GM19193 (cell line): ENCODE data around the gene DNAJB1.
A peak's percentile ranks its signal among the peaks of the same experiment; 100 is the strongest.

Experiments used
- POLR2A ChIP-seq: IDR thresholded peaks from 4 replicates; pipeline ENCODE4 v1.6.1; 2011; ENCODE audit not compliant: insufficient read depth, insufficient read length; ENCODE audit errors: extremely low read depth

The DNAJB1 gene

DNA sequence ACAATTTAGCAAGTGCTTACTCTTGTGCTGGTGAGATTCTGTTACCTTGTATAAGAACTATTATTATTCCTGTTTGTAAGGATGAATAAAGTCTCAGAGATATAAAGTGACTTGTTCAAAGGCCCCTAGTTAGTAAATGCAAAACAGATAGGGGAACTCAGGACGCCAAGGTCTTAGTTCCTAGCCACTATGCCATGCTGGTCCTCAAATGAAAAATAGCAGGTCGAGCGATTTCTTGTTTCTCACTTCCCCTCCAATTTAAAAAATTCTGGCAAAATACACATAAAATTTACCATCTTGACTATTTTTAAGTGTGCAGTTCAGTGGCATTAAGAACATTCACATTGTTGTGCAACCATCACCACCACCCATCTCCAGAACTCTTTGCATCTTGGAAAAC lies 12.3 kb upstream of the DNAJB1 start:
- TF ChIP-seq POLR2A, result no peak

DNA sequence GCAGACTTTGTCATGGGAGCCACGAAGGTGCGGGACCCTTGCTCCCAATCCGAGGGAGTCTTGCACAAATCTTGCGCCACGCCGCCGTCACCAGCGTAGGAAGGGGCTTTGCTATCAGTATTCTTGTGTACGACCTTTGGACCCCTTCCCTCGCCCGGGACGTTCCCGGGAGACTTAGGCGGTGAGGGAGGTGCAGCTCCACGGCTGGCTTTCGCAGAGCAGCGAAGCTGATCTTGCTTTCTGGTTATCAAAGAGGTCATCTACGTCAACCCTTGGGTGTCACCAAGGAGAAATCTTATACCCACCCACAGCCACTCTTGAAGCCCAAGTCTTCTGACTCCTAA lies 11.8 kb upstream of the DNAJB1 start:
- TF ChIP-seq POLR2A, result no peak

DNA sequence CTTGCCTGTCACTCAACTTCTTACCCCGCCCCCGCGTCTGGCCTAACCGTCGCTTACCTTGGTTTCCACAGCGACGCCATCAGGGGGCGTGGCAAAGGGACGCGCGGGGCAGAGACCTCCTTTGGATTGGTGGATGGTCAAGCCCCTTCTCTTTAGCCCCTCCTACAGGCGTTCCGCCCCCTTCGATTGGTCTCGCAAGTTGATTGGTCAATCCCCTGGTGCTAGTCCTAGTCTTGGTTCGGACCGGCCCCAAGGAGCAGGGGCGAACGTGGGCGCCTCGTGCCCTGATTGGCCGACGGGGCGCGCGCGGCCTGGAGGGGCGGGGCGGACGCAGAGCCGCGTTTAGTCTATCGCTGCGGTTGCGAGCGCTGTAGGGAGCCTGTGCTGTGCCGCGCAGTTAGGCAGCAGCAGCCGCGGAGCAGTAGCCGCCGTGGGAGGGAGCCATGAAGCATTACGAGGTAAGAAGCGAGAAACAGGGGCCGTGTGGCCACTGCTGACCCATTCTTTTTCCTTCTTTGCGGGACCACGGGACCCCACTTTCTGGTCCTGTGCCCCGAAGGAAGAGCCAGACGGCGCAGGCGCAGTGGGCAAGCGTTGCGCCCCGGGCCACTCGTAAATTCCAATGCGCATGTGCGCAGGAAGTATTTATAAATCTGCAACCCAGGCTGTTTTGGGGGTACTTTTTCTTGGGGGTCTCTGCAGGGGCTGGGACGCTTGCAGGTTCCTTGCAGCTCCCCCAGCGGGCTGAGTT lies 11.2 kb upstream of the DNAJB1 start, which contains the start of gene TECR:
TECR (plus strand) TSS at position 341 of the 751 bp plus-strand sequence; CDS start at position 444, 103 bp downstream.
- peak; percentile 97 for TF ChIP-seq POLR2A

DNA sequence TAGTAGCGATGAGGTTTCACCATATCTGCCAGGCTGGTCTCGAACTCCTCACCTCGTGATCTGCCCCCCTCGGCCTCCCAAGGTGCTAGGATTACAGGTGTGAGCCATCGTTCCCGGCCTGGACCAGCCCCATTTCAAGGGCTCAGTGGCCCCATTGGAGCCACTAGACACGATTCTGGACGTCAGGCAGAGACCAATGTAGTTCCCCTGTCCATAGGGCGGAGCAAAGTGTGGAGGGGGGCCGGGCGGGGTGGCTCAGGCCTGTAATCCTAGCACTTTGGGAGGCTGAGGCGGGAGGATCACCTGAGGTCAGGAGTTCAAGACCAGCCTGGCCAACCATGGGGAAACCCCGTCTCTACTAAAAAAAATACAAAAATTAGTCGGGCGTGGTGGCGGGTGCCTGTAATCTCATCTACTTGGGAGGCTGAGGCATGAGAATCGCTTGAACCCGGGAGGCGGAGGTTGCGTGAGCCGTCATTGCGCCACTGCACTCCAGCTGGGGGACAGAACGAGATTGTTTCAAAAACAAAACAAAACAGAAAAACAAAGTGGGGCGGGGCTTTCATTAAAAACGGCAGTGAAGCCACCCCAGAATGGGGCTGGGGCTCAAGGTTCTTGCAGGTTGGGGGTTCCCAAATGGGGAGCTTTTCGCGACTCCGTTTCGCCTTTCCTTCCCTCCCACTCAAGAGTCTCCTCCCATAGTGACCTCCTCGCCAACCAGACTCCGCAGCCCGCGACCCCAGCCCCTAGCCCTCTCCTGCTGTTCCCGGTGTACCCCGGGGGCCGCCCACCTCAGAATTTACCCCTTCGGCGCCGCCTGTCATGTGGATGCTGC lies 10.4 kb upstream of the DNAJB1 start:
- no peak for TF ChIP-seq POLR2A

DNA sequence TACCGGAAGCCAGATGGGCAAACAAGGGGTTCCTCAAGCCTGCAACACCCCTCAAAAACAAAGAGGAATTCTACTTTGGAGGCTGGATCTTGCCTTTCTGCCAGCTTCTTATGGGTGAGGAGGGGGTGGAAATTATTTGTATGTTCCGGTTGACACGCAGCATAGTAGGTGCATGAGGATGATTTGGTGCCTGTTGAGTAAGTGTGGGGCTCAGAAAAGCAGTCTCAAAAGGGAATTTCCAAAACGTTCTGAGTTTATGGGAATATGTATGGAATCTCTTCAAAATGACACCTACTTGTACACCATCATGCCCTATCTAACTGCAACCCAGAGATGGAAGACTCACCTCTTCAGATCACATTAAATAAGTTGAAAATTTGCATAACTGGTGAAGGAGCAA lies 8.2 kb upstream of the DNAJB1 start:
- TF ChIP-seq POLR2A, result no peak

DNA sequence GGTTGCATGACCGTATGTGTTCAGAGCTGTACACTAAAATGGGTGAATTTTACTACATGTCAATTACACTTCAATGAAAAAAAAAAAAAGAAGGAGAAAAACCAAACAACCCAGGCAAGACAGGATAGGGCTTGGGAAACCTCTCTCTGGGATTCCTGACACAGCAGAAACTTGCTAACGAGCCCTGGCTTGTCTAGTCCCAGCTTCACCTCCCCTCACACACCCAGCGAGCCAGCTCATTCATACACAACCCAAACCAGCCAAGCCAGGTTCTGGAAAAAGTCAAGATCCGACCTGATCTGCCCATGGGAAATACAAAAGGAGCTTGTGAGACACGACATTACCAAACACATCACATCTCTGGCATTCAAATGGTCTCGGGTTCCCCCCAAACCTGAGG lies 7.5 kb upstream of the DNAJB1 start:
- TF ChIP-seq POLR2A, result no peak

DNA sequence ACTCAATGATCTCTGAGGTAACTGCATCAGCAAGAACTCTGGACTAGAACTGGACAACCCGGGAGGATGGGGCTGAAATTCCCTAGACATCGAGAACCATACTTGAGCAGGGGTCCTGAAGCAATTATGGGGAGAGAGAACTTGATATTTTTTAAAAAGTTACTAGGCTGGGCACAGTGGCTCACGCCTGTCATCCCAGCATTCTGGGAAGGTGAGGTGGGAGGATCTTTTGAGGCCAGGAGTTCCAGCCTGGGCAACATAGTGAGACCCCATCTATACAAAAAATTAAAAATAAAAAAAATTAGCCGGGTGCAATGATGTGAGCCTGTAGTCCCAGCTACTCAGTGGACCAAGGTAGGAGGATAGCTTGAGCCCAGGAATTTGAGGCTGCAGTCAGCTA lies 2.3 kb upstream of the DNAJB1 start:
- TF ChIP-seq POLR2A, result no peak

DNA sequence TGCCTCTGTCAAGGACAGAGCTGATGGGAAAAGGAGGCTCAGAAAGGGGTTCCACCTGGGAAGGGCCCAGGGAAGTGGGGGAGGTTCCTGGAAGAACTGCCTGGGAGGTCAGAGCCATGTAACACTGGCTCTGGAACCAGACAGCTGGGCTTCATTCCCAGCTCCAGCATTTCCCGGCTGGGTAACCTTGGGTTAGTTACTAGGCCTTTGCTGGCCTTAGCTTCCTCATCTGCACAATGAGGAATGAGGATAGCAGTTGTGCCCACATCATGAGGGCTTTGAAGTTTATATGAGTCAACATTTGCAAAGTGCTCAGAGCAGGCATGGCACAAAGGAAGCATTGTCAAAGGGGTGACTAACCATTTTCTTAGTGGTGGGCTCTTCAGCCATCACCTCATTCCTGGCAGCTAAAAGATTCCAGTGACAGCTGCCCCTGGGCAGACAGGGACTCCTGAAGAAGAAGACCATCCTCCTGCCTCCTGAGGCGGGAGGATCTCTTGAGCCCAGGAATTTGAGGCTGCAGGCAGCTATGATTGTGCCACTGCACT lies 1.7 kb upstream of the DNAJB1 start:
- no peak for TF ChIP-seq POLR2A

DNA sequence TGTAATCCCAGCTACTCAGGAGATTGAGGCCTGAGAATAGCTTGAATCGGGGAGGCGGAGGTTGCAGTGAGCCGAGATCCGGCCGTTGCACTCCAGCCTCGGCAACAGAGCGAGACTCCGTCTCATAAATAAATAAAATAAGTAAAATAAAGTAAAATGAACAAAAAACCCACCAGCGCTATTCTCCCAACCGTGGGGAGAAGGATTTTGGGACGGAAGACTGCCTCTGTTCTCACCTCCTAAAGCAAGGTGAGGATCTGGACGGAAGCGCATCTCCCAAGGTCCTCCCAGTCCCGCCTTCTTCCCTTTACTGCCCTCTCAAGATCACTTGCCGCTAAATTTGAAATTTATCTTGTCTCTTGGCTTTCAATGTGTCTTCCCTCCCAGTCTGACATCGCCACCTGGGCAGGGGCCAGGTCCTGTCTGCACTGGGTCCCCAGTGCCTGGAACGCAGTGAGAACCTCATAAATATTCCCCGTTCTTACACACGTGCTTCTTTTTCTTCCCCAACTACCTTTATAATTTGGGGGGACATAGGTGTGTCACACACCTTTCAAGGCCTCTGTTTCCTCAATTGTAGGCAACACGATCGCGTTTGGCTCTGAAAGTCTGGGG lies 1.2 kb upstream of the DNAJB1 start:
- no peak for TF ChIP-seq POLR2A

DNA sequence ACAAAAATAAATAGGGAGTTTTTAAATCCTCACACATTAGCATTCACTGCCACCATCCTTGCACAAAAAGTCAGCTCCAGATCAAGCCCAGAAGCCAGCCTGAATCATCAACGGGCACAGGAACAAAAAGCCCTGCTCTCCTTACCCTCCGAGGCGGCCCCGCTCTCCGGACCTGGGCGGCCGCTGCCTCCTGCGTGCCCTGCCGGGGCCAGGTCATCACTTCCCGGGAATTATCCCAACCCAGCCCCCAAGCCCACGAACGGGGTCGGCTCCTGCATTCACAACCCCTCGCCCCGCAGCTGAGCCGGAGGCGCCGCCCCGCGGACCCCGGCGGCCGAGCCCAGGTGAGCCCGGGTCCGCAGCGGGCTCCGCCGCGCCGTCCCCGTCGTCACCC lies 754 bp downstream of the DNAJB1 start:
- no peak for TF ChIP-seq POLR2A

DNA sequence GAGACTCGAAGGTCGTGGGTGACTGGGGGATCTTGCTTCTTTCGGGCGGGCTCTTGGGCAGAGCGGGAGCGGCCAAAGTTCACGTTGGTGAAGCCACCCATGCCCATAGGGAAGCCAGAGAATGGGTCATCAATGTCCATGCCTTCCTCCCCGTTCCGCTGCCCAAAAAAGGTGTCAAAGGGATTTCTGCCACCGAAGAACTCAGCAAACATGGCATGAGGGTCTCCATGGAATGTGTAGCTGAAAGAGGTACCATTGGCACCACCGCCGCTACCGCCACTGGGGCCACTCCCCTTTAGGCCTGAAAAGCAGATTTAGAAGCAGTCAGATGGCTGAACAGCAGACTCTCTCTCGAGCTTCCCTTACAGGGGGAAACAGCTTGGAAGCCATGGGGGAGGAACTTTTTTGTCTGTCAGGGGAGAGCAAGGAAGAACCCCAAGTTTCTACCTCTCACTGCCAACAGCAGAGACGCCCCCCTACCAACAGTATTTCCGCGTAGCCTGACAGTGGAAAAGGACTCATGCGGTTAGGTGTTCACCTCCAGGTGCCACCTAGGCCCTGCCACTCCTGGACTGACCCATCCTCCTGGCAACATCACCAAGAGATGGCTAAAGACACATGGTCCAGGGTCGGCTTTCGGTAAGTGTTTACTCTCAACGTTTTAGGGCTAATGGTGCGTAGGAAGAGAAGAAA lies 1.3 kb downstream of the DNAJB1 start:
- TF ChIP-seq POLR2A, result no peak

DNA sequence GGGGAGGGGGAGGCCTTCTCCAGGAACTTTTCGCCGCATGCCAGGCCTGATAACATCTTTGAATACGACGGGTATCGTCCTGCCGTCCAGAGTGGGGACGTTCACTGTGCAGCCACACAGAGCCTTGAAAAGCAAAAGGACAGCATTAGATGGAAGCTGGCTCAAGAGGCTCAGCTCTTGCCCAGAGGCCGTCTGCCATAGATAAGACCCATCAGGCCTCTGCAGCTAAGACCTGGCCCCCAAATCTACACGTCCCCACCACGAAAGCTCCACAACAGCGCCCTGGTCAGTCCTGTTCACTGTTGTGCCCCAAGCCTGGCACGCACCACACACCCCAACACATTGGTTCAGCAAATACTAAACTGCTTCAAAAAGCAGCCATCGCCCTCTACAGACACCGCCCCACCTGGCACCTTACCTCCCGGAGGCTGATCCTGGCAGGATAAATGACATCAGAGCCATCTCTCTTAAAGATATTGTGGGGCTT lies 2.1 kb downstream of the DNAJB1 start:
- TF ChIP-seq POLR2A, result no peak

DNA sequence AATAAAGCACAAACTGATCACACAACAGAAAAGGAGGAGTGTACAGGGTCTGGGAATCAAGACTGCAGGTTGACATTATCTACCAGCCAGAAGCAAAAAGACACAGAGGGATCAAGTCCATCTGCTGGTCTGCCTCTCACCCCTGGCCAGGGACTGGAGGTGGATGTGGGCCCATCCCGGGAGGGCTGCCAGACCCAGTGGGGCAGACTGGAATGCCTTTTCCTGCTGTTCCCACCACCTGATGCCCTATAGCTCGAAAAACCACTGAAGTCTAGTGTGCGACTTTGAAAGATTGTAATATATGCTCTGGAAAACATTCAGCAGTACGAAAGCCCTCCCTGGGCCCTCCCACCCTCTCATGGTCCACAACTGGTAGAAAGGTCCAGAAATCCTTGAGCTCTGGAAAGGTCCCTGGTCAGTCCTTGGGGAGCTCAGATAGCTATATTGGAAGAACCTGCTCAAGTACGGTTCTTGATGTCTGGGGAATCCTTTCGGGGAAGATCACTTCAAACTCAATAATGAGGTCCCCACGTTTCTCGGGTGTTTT lies 2.6 kb downstream of the DNAJB1 start:
- TF ChIP-seq POLR2A, result no peak

DNA sequence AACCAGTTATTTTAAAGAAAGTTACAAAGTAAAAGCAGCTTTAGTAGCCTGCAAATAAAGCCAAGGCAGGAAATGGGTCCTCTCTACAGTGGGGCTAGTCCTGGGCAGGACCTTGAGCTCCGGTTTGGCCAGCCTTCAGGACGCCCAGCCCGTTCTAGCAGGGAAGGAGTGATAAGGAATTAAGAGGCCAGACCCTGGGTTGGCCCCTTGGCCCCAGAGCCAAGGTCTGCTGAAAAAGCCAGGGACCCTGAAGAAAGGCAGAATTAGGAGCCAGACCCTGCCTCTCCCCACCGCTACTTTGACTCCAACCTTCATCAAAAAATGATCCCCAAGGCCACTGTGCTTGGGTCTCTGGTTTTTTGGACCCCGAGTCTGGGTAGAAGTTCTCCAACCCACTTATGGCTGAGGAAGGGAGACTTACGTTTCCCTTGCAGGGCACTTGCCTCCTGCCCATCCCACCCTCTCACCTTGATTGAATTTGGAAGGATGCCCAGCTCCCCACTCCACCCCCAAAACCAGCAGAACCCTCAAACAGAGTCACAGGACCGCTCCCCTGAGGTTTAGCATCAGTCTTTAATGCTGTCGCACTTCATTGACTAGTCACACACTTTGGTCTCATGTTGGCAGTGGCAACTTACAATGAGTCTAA lies 3.9 kb downstream of the DNAJB1 start:
- TF ChIP-seq POLR2A, result no peak
